Epithelial cell of alveolus of lung (primary cell): ENCODE data around the gene APPL1. TPM values are rescaled to one million over a fixed set of nuclear protein-coding genes. Genes with fewer than 3 reads are reported as not detected.

Experiments
- total RNA-seq: library from RNA; depleted of rRNA; stranded (reverse); fragments of >200 nt; gene quantifications from 2 replicates; pipeline ENCODE4 v1.2.1, GENCODE V29; 2015

Gene APPL1, protein sequence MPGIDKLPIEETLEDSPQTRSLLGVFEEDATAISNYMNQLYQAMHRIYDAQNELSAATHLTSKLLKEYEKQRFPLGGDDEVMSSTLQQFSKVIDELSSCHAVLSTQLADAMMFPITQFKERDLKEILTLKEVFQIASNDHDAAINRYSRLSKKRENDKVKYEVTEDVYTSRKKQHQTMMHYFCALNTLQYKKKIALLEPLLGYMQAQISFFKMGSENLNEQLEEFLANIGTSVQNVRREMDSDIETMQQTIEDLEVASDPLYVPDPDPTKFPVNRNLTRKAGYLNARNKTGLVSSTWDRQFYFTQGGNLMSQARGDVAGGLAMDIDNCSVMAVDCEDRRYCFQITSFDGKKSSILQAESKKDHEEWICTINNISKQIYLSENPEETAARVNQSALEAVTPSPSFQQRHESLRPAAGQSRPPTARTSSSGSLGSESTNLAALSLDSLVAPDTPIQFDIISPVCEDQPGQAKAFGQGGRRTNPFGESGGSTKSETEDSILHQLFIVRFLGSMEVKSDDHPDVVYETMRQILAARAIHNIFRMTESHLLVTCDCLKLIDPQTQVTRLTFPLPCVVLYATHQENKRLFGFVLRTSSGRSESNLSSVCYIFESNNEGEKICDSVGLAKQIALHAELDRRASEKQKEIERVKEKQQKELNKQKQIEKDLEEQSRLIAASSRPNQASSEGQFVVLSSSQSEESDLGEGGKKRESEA
- 28.7 and 29.0 TPM in 2 replicates for total RNA-seq

GRCh38 chr3:57227204-57227929 is at the start of gene APPL1:
Gene APPL1 (plus strand): TSS chr3:57227729. CDS start chr3:57227884, 155 bp downstream.

GRCh38 chr3:57199895-57200297 is 27.6 kb upstream of the APPL1 start, which contains the start of gene HESX1:
Gene HESX1 (minus strand): TSS chr3:57199978. CDS start chr3:57199918, 60 bp downstream.

GRCh38 chr3:57292159-57292896 is 64.8 kb downstream of the APPL1 start, which contains the start of gene ASB14:
Gene ASB14 (minus strand): TSS chr3:57292685. CDS start chr3:57292033, 652 bp downstream.

Other genes starting within 250 kb of the APPL1 start
- not detected in 2 replicates for gene SPATA12, start 167.1 kb upstream of the APPL1 start, total RNA-seq
- 2.3 and 2.4 TPM in 2 replicates for gene IL17RD, start 62.4 kb upstream of the APPL1 start, total RNA-seq
- 0.72 TPM in 1 of 2 replicates, not detected in the other for gene HESX1, start 27.8 kb upstream of the APPL1 start, total RNA-seq
- gene ASB14, start 65.0 kb downstream of the APPL1 start, total RNA-seq: not detected in 2 replicates